ENCODE data around the gene PODXL.

DNA sequence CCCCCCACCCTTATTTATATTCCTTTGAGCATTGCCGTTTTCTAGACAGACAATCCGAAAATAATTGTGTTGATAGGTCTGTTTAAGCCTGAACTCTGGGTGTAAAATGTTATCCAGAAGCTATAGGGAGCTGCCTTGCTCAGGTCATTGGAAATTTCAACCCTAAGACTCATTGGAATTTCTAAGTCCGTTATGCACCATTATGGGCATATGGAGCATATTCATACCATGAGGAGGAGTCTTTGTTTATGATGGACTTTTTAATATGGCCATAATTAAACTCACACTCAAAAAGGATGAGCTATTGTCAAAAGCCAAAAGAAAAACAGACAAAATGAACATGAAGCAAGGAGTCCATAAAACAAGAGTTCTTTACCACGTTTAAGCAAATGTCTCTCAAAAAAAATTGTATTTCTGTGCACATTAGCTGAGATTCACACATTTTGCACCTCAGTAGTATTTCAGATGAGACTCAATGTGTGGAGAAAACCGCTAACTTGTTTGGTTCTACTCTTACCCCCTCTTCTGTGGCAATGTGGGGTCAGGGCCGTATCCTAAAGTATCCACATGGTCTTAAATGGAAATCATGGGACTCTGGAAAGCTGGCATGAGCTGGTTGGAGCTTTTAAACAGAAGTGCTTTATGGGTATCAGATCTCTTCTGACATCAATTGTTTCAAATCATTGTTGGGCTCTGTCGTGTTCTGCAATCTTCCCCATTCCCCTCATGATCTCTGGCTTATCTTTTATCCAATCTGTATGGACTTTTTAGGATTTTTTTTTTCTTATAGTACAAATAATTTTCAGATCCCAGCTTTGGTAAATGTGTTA lies 60.5 kb downstream of the PODXL start:
- TF ChIP-seq, protein P1, sequence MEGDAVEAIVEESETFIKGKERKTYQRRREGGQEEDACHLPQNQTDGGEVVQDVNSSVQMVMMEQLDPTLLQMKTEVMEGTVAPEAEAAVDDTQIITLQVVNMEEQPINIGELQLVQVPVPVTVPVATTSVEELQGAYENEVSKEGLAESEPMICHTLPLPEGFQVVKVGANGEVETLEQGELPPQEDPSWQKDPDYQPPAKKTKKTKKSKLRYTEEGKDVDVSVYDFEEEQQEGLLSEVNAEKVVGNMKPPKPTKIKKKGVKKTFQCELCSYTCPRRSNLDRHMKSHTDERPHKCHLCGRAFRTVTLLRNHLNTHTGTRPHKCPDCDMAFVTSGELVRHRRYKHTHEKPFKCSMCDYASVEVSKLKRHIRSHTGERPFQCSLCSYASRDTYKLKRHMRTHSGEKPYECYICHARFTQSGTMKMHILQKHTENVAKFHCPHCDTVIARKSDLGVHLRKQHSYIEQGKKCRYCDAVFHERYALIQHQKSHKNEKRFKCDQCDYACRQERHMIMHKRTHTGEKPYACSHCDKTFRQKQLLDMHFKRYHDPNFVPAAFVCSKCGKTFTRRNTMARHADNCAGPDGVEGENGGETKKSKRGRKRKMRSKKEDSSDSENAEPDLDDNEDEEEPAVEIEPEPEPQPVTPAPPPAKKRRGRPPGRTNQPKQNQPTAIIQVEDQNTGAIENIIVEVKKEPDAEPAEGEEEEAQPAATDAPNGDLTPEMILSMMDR (IDR thresholded peaks at IDR 0.05), result no peak
- no peak for TF ChIP-seq POLR2A (IDR thresholded peaks at IDR 0.05)
